ENCODE data around the gene AOAH.

DNA sequence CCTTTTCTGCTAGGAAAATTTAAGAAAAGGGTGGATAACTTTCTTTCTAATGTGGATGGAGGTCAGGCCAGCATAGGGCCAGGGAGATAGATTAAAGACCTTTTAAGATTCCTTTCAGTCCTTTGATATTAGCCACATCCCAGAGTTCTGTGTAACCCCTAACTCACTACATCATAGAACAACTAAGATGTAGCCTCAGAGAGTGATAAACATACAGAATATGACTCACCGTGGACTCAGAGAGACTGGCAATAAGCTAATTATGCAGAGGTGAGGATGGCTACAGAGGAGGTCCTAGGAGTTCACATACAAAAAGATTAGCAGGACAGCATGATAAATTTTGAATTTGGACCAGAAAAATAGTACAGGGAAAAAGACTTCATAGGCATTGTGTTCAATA, 141.0 kb downstream of the AOAH start:
- TF ChIP-seq, protein P1, sequence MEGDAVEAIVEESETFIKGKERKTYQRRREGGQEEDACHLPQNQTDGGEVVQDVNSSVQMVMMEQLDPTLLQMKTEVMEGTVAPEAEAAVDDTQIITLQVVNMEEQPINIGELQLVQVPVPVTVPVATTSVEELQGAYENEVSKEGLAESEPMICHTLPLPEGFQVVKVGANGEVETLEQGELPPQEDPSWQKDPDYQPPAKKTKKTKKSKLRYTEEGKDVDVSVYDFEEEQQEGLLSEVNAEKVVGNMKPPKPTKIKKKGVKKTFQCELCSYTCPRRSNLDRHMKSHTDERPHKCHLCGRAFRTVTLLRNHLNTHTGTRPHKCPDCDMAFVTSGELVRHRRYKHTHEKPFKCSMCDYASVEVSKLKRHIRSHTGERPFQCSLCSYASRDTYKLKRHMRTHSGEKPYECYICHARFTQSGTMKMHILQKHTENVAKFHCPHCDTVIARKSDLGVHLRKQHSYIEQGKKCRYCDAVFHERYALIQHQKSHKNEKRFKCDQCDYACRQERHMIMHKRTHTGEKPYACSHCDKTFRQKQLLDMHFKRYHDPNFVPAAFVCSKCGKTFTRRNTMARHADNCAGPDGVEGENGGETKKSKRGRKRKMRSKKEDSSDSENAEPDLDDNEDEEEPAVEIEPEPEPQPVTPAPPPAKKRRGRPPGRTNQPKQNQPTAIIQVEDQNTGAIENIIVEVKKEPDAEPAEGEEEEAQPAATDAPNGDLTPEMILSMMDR (IDR thresholded peaks at IDR 0.05), result no peak
- TF ChIP-seq EZH2 (IDR thresholded peaks at IDR 0.05), result no peak

Data from neural progenitor cell (in vitro differentiated cells).